HEK293T (cell line): Measurements from ENCODE around the gene NEK6.

Experiments
- BHLHE40 ChIP-seq: fragments of 450-650 bp; IDR thresholded peaks from 2 replicates; pipeline ENCODE4 v1.6.1; 2016; ENCODE audit warnings: mild to moderate bottlenecking, moderate library complexity, borderline replicate concordance
- CTBP1 ChIP-seq: fragments of 450-650 bp; IDR thresholded peaks from 2 replicates; pipeline ENCODE4 v1.6.1; 2016; ENCODE audit warnings: borderline replicate concordance
- ELF4 ChIP-seq: fragments of 450-650 bp; IDR thresholded peaks from 2 replicates; pipeline ENCODE4 v1.6.1; 2017; ENCODE audit warnings: antibody characterized with exemption
- FOXA1 ChIP-seq: fragments of 450-650 bp; IDR thresholded peaks from 2 replicates; pipeline ENCODE4 v1.6.1; 2016; ENCODE audit warnings: mild to moderate bottlenecking
- FOXM1 ChIP-seq: fragments of 450-650 bp; IDR thresholded peaks from 2 replicates; pipeline ENCODE4 v1.6.1; 2017; ENCODE audit warnings: mild to moderate bottlenecking, borderline replicate concordance
- L3MBTL2 ChIP-seq: fragments of 450-650 bp; conservative IDR thresholded peaks from 2 replicates; pipeline ENCODE4 v1.6.1; 2016; ENCODE audit warnings: mild to moderate bottlenecking
- LEF1 ChIP-seq: fragments of 450-650 bp; IDR thresholded peaks from 2 replicates; pipeline ENCODE4 v1.6.1; 2017; ENCODE audit warnings: mild to moderate bottlenecking, borderline replicate concordance
- NFRKB ChIP-seq: fragments of 450-650 bp; IDR thresholded peaks from 2 replicates; pipeline ENCODE4 v1.6.1; 2016; ENCODE audit warnings: mild to moderate bottlenecking, moderate library complexity
- PKNOX1 ChIP-seq: fragments of 450-650 bp; IDR thresholded peaks from 2 replicates; pipeline ENCODE4 v1.6.1; 2016
- SP1 ChIP-seq: fragments of 450-650 bp; IDR thresholded peaks from 2 replicates; pipeline ENCODE4 v1.6.1; 2017
- SUZ12 ChIP-seq: fragments of 450-650 bp; IDR thresholded peaks from 2 replicates; pipeline ENCODE4 v1.6.1; 2016; ENCODE audit warnings: mild to moderate bottlenecking
- TARDBP ChIP-seq: fragments of 450-650 bp; IDR thresholded peaks from 2 replicates; pipeline ENCODE4 v1.6.1; 2016

GRCh38 chr9:124212381-124213050, 45.2 kb upstream of the NEK6 start:
- TF ChIP-seq LEF1, result no peak
- no peak for TF ChIP-seq CTBP1
- TF ChIP-seq BHLHE40, result no peak
- TF ChIP-seq FOXM1, result no peak
- TF ChIP-seq PKNOX1, result no peak
- TF ChIP-seq NFRKB, result no peak
- TF ChIP-seq SP1, result no peak
- TF ChIP-seq FOXA1, result no peak
- TF ChIP-seq TARDBP, result no peak
- no peak for TF ChIP-seq ELF4
- no peak for TF ChIP-seq SUZ12
- TF ChIP-seq L3MBTL2, result no peak
